NCI-H446 treated with DMSO at 0.1 percent for 48 hours (cell line): ENCODE data around the gene AGBL3.
"Not testable (repeated sequence)": the region's sequence is repeated elsewhere in the genome, so short reads cannot be mapped to it uniquely, and the experiment has no call there.

ENCODE experiments used
- DNase-seq: peaks from one replicate; lab custom pipeline; 2025; lab: John Stamatoyannopoulos, UW

The AGBL3 gene

DNA sequence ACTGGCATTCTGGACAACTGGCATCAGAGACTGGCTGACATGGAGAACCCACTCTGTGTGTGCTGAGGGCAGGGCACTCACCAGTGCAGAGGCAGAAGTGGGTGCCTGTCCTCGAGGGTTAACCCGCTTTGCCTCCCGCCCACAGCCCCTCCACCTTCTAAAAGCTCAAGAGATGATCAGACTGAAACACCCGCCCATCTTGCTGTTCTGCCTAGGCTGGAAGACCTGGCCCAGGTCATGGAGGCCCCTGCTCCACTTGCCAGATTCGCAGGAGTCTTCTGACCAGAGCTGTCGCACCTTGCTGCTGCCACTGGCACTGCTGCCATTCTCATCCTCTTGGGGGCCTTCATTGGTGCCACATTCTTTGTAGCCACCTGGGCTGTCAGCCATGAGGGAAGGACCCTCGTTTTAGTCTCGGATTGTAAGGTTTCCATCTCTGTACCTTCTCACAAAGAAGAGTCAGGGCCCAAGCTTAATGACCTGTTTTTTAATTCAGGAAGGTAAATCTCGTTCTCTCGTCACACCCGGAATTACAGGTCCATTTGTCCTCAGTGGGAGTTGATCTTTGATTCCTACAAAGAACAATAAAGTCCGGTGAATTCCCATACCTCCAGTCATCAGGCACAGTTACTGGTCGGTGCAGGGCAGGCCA lies 182.3 kb downstream of the AGBL3 start:
- no peak for DNase-seq

- no peak for DNase-seq
Observed at GRCh38 chr7:135169141-135169963, 183.0 kb downstream of the AGBL3 start.

DNA sequence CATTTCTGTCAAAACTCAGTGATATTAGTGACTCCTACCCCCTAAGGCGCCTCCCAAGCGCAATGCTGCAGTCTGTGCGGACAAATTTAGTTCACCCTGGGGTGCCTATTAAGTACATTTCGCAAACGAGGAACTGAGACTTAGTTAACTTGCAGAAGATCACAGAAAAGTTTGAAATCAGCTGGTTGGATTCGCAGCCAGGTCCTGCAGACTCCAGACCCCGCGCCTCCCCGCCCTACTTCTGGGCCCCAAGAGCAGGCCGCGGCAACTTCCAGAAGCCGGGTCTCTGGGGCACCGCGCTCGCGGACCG lies 183.6 kb downstream of the AGBL3 start:
- DNase-seq = no peak

- peak; percentile 80 for DNase-seq
Observed at GRCh38 chr7:135170274-135170997, 184.1 kb downstream of the AGBL3 start, which contains the start of gene CYREN. TSS of gene CYREN (minus strand) at chr7:135170707. CDS start at chr7:135168922, 1,785 bp downstream.

DNA sequence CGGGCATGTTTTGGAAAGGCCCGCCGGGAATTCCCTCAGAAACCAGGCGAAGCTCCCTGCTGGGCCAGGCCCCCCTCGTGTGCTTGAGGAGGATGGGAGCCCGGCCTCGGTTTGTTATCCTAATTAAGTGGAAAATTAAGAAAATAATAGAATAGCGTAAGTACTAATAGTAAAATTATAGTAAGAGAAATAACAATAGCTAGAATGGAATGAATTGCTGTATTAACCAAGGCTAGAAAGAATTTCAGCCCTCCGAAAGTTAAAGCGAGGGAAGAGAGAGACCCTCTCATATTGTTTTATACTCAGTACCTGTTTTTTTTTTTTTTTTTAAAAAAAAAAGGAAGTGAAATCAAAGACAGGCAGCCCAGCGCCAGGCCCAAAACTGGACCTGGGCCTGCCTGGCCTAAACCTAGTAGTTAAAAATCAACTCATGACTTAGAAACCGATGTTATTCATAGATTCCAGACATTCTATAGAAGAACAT lies 184.7 kb downstream of the AGBL3 start:
- DNase-seq = not testable (repeated sequence)

DNA sequence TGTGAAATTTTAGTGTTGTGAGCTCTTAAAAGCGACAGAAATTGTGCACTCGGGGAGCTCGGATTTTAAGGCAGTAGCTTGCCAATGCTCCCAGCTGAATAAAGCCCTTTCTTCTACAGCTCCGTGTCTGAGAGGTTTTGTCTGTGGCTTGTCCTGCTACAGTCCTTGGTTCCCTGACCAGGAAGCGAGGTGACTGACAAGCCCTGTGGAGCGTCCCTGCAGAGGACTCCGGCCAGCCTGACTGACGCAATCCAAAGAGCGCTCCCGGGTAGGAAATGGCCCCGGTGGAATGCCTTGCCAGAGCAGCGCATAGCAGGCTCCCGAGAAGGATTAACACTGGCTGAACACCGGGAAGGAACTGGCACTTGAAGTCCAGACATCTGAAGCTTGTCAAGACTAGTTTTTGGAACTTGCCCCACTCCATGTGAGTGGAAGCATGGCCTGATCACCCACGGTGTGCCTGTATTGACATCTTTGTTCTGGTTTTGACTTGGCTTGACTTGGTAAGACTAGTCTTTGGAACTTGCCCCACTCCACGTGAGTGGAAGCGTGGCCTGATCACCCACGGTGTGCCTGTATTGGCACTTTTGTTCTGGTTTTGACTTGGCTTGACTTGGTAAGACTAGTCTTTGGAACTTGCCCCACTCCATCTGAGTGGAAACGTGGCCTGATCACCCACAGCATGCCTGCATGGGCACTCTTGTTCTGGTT lies 185.4 kb downstream of the AGBL3 start:
- DNase-seq = not testable (repeated sequence)

- not testable (repeated sequence) for DNase-seq
Observed at GRCh38 chr7:135173916-135174315, 187.6 kb downstream of the AGBL3 start.

GRCh38 chr7:135174941-135175340 lies 188.6 kb downstream of the AGBL3 start:
- no peak for DNase-seq

- no peak for DNase-seq
Observed at GRCh38 chr7:135175931-135176330, 189.6 kb downstream of the AGBL3 start.

DNA sequence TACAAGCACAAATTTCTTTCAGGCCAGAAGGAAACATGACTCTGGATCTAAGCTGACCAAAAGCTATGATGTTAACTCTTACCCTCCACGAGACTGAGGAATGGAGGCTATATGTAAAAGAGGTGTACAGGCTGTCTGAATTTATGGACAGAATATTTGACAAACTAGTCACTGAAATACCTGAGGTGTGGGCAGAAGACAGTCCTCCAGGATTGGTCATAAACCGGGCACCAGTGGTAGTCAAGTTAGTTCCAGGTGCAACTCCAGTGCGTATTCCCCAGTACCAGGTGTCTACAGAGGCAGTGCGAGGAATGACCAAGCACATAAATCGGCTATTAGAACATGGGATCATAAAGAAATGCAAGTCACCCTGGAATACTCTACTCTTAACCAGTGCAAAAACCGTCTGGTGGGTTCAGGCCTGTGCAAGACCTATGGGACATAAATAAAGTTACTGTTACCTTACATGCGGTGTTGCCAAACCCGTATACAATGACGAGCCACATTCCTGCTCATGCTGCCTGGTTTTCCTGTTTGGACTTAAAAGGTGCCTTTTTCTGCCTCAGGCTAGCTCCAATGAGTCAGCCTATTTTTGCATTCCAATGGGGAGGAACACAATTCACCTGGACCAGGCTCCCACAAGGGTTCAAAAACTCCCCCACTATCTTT lies 190.9 kb downstream of the AGBL3 start:
- no peak for DNase-seq

DNA sequence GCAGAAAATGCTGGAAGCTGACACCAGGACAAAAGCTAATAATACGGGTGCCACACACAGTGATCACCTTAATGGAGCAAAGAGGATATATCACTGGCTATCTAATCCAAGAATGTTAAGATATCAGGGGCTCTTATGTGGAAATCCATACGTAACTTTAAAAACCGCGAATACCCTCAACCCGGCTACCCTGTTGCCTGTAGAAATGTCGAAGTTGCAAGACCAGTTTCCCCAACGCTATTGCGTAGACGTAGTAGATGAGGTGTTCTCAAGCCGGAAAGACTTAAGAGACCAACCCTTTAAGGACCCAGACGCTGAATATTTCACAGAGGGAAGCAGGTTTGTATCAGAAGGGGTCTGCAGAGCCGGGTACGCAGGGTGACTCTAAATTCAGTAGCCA lies 192.1 kb downstream of the AGBL3 start:
- no peak for DNase-seq

DNA sequence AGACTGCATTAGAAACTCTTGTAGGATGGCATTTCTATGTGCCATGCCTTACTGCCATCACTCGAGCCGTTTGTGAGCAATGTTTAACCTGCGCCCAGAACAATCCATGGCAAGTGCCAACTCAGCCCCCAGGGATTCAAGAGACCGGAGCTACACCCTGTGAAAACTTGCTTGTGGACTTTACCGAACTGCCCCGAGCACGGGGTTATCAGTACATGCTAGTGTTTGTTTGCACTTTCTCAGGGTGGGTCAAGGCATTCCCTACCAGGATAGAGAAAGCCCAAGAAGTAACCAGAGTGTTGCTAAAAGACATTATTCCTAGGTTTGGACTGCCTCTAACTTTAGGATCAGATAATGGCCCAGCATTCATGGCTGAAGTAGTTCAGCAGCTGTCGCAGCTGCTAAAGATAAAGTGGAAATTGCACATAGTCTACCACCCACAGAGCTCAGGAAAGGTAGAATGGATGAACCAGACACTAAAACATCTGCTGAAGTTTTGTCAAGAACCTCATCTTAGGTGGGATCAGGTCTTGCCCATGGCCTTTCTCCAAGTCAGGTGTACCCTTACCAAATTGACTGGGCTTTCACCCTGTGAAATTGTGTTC lies 193.1 kb downstream of the AGBL3 start:
- no peak for DNase-seq

DNA sequence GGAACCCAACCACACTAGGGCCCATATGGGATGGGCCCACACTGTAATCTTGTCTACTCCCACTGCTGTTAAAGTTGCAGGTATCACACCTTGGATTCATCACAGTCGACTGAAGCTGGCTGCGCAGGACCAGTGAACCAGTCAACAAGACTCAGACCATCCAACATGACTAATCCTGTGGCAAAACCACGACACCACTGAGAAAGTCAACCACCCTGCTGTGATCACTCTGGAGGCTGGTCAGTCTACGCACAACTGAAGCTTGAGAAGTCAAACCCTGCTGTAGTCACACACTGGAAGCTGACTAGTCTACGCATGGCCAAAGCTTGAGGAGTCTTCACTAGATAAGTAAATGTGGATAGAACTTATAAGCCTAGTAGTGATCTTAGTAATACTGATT lies 193.8 kb downstream of the AGBL3 start:
- DNase-seq = no peak

DNA sequence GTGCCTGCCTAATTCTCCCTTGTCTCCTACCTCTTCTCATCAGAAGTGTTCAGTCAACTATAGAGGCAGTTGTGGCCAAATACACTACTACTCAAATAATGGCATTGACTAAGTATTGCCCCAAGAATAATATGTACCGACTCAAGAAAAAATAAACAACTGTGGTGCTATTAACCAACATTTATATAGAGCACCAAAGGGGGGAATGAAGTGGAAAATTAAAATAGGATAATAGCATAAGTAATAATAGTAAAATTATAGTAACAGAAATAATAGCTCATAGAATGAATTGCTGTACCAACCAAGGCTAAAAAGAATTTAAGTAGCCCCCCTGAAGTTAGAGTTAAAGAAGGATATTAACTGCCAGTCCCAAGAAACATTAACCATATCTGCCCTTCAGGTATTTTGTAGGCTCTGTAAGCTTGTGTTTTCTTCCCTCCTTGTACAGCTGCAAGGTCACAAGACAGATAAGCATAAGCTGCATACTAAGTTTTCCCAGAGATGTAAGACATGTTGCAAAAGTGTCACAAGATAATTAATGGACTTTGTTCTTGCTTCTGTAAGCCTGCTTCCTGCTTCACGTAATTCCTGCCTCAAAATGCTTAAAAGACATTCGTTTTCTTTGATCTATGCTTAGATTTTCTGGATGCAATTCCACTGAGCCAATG lies 195.1 kb downstream of the AGBL3 start:
- DNase-seq = no peak

- no peak for DNase-seq
Observed at GRCh38 chr7:135181929-135182678, 195.8 kb downstream of the AGBL3 start.

- DNase-seq = no peak
Observed at GRCh38 chr7:135183478-135183877, 197.2 kb downstream of the AGBL3 start.

DNA sequence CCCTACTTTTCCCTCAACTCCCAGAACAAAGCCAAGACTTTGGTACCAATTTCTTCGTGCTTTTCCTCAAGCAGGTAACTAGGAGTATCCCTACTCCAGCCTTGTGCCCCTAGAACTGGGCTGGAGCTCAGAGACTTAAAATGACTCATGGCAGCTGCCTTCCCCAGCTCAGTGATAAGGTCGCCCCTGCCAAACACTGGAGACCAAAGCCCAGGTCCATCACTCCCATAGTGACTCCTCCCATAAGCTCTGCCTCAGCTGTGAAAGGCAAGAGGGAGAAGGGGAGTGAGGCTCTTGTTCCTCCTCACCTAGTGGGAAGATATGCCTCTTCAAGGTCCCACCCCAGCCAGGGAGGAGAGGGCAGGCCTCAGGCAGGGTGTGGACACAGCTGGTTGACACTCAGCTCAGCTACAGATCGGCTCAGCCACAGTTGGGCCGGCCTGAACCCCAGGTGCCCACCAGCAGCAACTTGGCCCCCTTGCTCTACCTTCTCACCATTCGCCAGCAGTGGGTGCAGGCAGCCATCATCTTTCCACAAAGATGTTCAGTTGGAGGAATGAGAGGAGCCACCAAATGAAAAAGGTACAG lies 198.0 kb downstream of the AGBL3 start:
- DNase-seq = no peak
